IMR-90 (cell line): Measurements from ENCODE around the gene HYLS1. TPM values are rescaled to one million over a fixed set of nuclear protein-coding genes. Genes with fewer than 3 reads are reported as not detected.

ENCODE experiments used
- ATAC-seq: fragments of 200-7000 bp; cut with Tn5 transposase; 2 replicates; pipeline ENCODE4 v1.9.1; 2020; ENCODE audit warnings: low read depth, mild to moderate bottlenecking, moderate library complexity
- BruUV-seq: library from RNA; stranded (reverse); fragments of 400-500 nt; replicated peaks from 2 replicates; lab custom pipeline; 2021; lab: Mats Ljungman, UMichigan
- CTCF ChIA-PET: fragments of 300-600 bp; formaldehyde crosslinking; extraction: SDS; loops from one replicate; lab custom pipeline; 2021; ENCODE audit warnings: antibody characterized with exemption; lab: Yijun Ruan, JAX
- POLR2A ChIA-PET: fragments of 300-600 bp; sonication (Branson Sonifier 250); formaldehyde crosslinking; loops from one replicate; lab custom pipeline; 2022; ENCODE audit warnings: antibody characterized with exemption; ENCODE audit not compliant: unreplicated experiment; lab: Charles Lee
- DNase-seq: peaks from one replicate; pipeline ENCODE4 v3.0.0; 2013
- H2AFZ ChIP-seq: replicated peaks from 2 replicates; pipeline ENCODE3; 2013; ENCODE audit warnings: low read length, mild to moderate bottlenecking; ENCODE audit not compliant: poor library complexity
- H2AK5ac ChIP-seq: 2 replicates; pipeline ENCODE4 v1.6.1; 2013; ENCODE audit warnings: low read depth, low read length, inconsistent platforms
- H2AK9ac ChIP-seq: replicated peaks from 2 replicates; pipeline ENCODE3; 2013; ENCODE audit warnings: mild to moderate bottlenecking, low read depth, low read length, moderate library complexity; ENCODE audit not compliant: poor library complexity
- H2BK120ac ChIP-seq: 2 replicates; pipeline ENCODE4 v1.6.1; 2013; ENCODE audit warnings: low read depth, low read length, inconsistent platforms
- H2BK15ac ChIP-seq: 3 replicates; pipeline ENCODE4 v1.6.1; 2013; ENCODE audit warnings: low read depth, low read length, inconsistent platforms
- H2BK20ac ChIP-seq: 2 replicates; pipeline ENCODE4 v1.6.1; 2013; ENCODE audit warnings: low read depth, mild to moderate bottlenecking, inconsistent platforms, low read length, moderate library complexity
- H2BK5ac ChIP-seq: 2 replicates; pipeline ENCODE4 v1.6.1; 2013; ENCODE audit warnings: mild to moderate bottlenecking, low read depth, low read length, inconsistent platforms; ENCODE audit not compliant: poor library complexity, severe bottlenecking
- H3K14ac ChIP-seq: replicated peaks from 2 replicates; pipeline ENCODE4 v1.6.1; 2013; ENCODE audit warnings: low read depth, low read length, inconsistent platforms
- H3K18ac ChIP-seq: 2 replicates; pipeline ENCODE4 v1.6.1; 2013; ENCODE audit warnings: low read depth, low read length, control low read depth
- H3K23ac ChIP-seq: 2 replicates; pipeline ENCODE4 v1.6.1; 2013; ENCODE audit warnings: low read depth, low read length, inconsistent platforms
- H3K27ac ChIP-seq: 2 replicates; pipeline ENCODE4 v1.5.1; 2013; ENCODE audit warnings: mild to moderate bottlenecking, control low read depth, low read length; ENCODE audit not compliant: insufficient read depth
- H3K27me3 ChIP-seq: 2 replicates; pipeline ENCODE4 v1.6.1; 2013; ENCODE audit warnings: low read length; ENCODE audit not compliant: control insufficient read depth, insufficient read depth
- H3K36me3 ChIP-seq: 2 replicates; pipeline ENCODE4 v1.6.1; 2013; ENCODE audit warnings: low read length, mixed read lengths; ENCODE audit not compliant: control insufficient read depth, insufficient read depth
- H3K4ac ChIP-seq: 2 replicates; pipeline ENCODE4 v1.6.1; 2013; ENCODE audit warnings: low read depth, low read length, inconsistent platforms
- H3K4me1 ChIP-seq: 2 replicates; pipeline ENCODE4 v1.6.1; 2013; ENCODE audit warnings: low read length, mixed read lengths; ENCODE audit not compliant: control insufficient read depth, insufficient read depth
- H3K4me2 ChIP-seq: 2 replicates; pipeline ENCODE4 v1.6.1; 2013; ENCODE audit warnings: low read depth, mild to moderate bottlenecking, control low read depth, low read length, moderate library complexity
- H3K4me3 ChIP-seq: 2 replicates; pipeline ENCODE4 v1.5.1; 2013; ENCODE audit warnings: low read depth, mild to moderate bottlenecking, control low read depth, low read length, moderate library complexity; ENCODE audit not compliant: insufficient read depth
- H3K56ac ChIP-seq: 2 replicates; pipeline ENCODE4 v1.6.1; 2013; ENCODE audit warnings: low read length, inconsistent platforms; ENCODE audit not compliant: insufficient read depth; ENCODE audit errors: extremely low read depth
- H3K79me1 ChIP-seq, 2 experiments: 2 replicates each; pipeline ENCODE4 v1.6.1; 2013; ENCODE audit warnings: low read length in 2 of 2, inconsistent platforms in 1 of 2, low read depth in 1 of 2
- H3K9ac ChIP-seq: 2 replicates; pipeline ENCODE4 v1.6.1; 2013; ENCODE audit warnings: low read depth, low read length, control low read depth
- H3K9me1 ChIP-seq: 2 replicates; pipeline ENCODE4 v1.6.1; 2013; ENCODE audit warnings: low read length, inconsistent platforms; ENCODE audit not compliant: insufficient read depth
- H3K9me3 ChIP-seq: 2 replicates; pipeline ENCODE4 v1.6.1; 2013; ENCODE audit warnings: low read length; ENCODE audit not compliant: control insufficient read depth, insufficient read depth
- H4K20me1 ChIP-seq: 2 replicates; pipeline ENCODE4 v1.6.1; 2013; ENCODE audit warnings: low read length, inconsistent platforms; ENCODE audit not compliant: insufficient read depth
- H4K5ac ChIP-seq: 2 replicates; pipeline ENCODE4 v1.6.1; 2013; ENCODE audit warnings: mild to moderate bottlenecking, low read depth, low read length, control low read depth
- H4K8ac ChIP-seq, 2 experiments: 2 replicates each; pipeline ENCODE4 v1.6.1; 2013; ENCODE audit warnings: low read depth in 2 of 2, low read length in 2 of 2, control low read depth in 1 of 2, inconsistent platforms in 1 of 2
- H4K91ac ChIP-seq: 2 replicates; pipeline ENCODE4 v1.6.1; 2013; ENCODE audit warnings: low read depth, low read length, inconsistent platforms; ENCODE audit not compliant: insufficient read depth
- RCOR1 ChIP-seq: IDR thresholded peaks from 2 replicates; pipeline ENCODE4 v1.6.1; 2012; ENCODE audit warnings: mild to moderate bottlenecking, low read length, improper control_type of control experiment; ENCODE audit not compliant: insufficient replicate concordance
- WGBS, 2 experiments: methylation state at CpG; one replicate each; pipeline versions ENCODE4 v1.1.5 to v1.1.7; 2013; ENCODE audit warnings: missing lambda C conversion rate in 2 of 2; ENCODE audit not compliant: insufficient read length in 1 of 2; ENCODE audit errors: extremely low coverage in 2 of 2; 5-methylcytosine and 5-hydroxymethylcytosine counted together
- dilution Hi-C: fragments of 300-500 bp; cut with HindIII; formaldehyde crosslinking; loops from one replicate; pipeline ENCODE4 v1.14.3; 2018; ENCODE audit warnings: low sequenced_read_pairs; ENCODE audit not compliant: unreplicated experiment
- in situ Hi-C: fragments of 300-500 bp; cut with MboI; formaldehyde crosslinking; loops from 3 replicates; pipeline ENCODE4 v1.14.3; 2019; ENCODE audit warnings: low sequenced_read_pairs, inconsistent platforms, mixed read lengths
- intact Hi-C: fragments of 100-400 bp; cut with micrococcal nuclease; formaldehyde crosslinking; loops from 2 replicates; pipeline ENCODE4 v1.10.0; 2022
- polyA plus RNA-seq, 3 experiments: library from polyadenylated mRNA; depleted of rRNA; stranded (reverse); fragments of >200 nt; gene quantifications; 2 replicates each; pipeline ENCODE4 v1.2.3, GENCODE V29; 2012; ENCODE audit warnings: low replicate concordance in 1 of 3
- total RNA-seq: library from RNA; depleted of rRNA; stranded (reverse); fragments of >200 nt; gene quantifications from 2 replicates; pipeline ENCODE4 v1.2.3, GENCODE V29; 2012

Gene HYLS1
- total and polyA plus RNA-seq, 2 of the 4 experiments (the other 2 are of a cell fraction), result 5.1 to 8.1 TPM

DNA sequence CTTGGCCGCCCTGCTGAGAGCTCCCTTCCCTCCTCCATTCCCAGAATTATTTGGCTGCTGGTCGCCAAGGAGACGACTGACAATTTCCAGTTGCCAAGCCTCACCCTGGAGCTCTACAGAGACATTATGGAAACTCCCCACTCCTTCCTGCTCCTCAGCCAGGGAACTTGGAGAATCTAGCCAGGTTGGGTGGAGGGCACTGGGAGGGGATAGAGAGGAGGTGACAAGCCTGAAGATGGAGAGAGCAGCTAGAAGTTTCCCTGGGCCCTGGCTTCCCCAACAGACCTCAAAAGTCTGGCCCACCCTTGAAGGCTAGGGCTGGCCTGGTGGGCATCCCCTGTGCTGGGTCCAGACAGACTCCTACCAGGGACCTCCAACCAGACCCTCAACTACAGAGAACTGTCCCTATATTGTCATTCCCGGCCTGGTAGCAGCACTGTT, 51.6 kb downstream of the HYLS1 start:
- in situ Hi-C loops (no loop called here), dilution Hi-C loops (no loop called here), intact Hi-C loops (no loop called here)
- no peak overlapping the region for H3K56ac ChIP-seq
- no TSS peak for BruUV-seq
- H2BK5ac ChIP-seq, result no peak overlapping the region
- no peaks in the 10 kb centered on the region; the same call in 1 of the 2 replicates for H3K4me1 ChIP-seq
- H2BK15ac ChIP-seq, result no peak overlapping the region
- WGBS, 2 experiments, result no CpG with 5 or more reads among the region's 4 CpGs
- H3K18ac ChIP-seq, result no peak overlapping the region
- H3K9me1 ChIP-seq, result no peaks in the 10 kb centered on the region
- no peak overlapping the region for H2AK9ac ChIP-seq
- POLR2A ChIA-PET, result no interaction called here
- H3K4me2 ChIP-seq, result no peak overlapping the region
- no peak overlapping the region for H3K14ac ChIP-seq
- no peaks in the 10 kb centered on the region for H3K79me1 ChIP-seq
- no peak overlapping the region for H3K4ac ChIP-seq
- no peak overlapping the region for H4K5ac ChIP-seq
- H2BK20ac ChIP-seq, result no peak overlapping the region
- H2BK120ac ChIP-seq, result no peak overlapping the region
- CTCF ChIA-PET, result no interaction called here
- H4K20me1 ChIP-seq, result no peaks in the 10 kb centered on the region
- no peak overlapping the region for H3K4me3 ChIP-seq
- no peaks in the 10 kb centered on the region for H3K36me3 ChIP-seq
- no peak for DNase-seq
- H4K8ac ChIP-seq, result no peak overlapping the region
- no peak overlapping the region for H2AFZ ChIP-seq
- H2AK5ac ChIP-seq, result no peak overlapping the region
- H3K23ac ChIP-seq, result no peak overlapping the region
- H3K9me3 ChIP-seq, result no peaks in the 10 kb centered on the region
- no peak for ATAC-seq
- peaks cover 23% of the 10 kb centered on the region for H3K27me3 ChIP-seq
- TF ChIP-seq RCOR1, result no peak
- no peak overlapping the region for H4K91ac ChIP-seq
- no peak overlapping the region for H3K9ac ChIP-seq
- no peak overlapping the region for H3K27ac ChIP-seq
